HG03045 (cell line): Measurements from ENCODE around the gene CMKLR1.

Experiments used
- ATAC-seq: cut with Tn5 transposase; IDR thresholded peaks from one replicate; pipeline ENCODE4 v1.9.1; 2021; ENCODE audit warnings: mild to moderate bottlenecking, moderate library complexity; ENCODE audit not compliant: unreplicated experiment

Gene CMKLR1, protein sequence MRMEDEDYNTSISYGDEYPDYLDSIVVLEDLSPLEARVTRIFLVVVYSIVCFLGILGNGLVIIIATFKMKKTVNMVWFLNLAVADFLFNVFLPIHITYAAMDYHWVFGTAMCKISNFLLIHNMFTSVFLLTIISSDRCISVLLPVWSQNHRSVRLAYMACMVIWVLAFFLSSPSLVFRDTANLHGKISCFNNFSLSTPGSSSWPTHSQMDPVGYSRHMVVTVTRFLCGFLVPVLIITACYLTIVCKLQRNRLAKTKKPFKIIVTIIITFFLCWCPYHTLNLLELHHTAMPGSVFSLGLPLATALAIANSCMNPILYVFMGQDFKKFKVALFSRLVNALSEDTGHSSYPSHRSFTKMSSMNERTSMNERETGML

DNA sequence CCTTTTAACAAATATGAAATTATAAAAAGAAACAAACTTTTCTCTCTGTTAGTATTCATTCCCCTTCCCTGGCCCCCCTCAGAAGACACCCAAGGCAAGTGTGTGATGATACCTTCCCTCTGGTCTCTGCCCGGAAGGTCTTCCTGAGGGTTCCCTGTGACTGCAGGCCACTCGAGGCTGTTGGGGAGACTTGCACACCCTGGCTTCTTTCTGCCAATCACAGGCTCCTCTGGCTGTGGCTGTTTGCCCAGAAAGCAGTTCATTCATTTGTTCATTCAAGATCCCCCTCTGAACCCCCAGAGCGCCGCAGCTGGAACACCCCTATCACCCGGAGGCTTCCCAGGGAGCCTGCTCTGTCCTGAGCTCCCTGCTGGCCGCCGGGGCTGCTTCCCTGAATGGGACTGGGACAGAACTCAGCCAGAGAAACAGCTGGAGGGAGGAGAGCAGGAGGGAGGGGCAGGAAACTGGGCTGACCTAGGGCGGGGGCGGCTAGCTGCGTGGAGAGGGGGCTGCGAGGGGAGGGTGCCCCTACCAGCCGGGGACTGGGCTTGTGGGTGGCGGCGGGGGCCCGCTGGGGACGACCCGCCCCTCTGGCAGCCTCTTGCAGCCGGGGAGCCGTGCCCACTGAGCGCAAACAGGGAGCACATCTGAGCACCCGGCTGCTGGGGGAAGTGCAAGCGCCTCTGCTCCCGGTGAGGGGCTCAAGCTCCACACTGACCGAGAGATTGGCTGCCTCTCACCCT lies at the start of gene CMKLR1:
CMKLR1 (minus strand) TSS at position 397 of the 743 bp plus-strand sequence. CDS start 45,720 bp downstream, outside the sequence.
- ATAC-seq, result no peak

DNA sequence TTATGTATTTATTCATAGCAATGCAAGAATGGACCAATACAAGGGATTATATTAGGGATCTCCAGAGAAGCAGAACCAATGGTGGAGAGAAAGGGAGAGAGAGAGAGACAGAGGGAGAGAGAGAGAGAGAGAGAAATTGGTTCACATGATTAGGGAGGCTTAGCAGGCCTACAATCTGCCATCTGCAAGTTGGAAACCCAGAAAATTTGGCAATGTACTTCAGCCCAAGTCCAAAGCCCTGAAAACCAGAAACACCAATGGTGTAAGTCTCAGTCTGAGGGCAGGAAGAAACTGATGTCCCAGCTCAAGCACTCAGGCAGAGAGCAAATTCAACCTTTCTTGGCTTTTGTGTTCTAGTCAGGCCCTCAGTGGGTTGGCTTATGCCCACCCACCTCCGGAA lies 48.7 kb upstream of the CMKLR1 start:
- ATAC-seq, result no peak

DNA sequence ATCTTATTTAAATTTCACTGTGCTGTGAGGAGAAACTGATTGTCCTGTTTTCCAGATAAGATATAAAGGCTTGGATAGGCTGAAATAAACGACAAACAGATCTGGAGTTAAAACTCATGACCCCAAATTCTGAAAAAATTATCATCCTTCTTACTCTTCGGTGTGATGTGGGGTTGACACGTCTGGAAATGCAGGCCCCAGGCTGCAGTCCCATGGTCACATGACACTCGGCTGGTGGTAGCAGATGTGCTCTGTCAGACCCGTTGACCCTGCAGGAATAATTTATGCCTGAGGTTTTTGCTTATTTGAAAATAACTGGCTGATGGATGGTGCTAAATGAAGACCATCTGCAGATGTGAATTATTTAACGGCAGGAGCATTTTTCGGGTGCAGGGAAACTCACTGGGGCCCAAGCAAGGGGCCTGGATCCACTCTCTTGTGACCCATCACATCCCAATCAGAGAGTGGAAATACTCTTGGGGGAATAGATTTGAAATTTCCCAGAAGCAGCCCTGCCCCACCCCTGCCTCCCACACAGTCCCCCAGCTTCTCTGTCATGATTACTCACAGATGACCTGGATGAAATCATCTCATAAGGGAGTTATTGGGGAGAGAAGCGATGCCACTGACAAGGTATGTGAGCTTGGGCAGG lies 47.7 kb upstream of the CMKLR1 start:
- ATAC-seq, result no peak

DNA sequence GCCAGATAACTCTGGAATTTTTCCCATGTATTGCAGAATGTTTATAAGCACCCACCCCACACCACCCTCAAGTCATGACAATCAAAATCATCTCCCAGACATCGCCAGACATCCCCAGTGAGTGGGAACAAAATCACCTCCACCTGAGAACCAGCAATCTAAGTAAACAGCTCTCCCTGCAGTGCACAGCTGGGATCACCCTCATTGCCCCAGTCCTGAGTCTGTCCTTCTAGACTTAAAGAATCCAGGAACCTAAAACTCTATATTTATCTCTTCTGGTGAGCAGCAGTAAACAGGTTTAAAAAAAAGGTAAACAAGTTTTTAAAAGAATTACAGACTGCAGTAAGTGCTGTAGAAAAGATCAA lies 43.3 kb upstream of the CMKLR1 start:
- ATAC-seq, result no peak

DNA sequence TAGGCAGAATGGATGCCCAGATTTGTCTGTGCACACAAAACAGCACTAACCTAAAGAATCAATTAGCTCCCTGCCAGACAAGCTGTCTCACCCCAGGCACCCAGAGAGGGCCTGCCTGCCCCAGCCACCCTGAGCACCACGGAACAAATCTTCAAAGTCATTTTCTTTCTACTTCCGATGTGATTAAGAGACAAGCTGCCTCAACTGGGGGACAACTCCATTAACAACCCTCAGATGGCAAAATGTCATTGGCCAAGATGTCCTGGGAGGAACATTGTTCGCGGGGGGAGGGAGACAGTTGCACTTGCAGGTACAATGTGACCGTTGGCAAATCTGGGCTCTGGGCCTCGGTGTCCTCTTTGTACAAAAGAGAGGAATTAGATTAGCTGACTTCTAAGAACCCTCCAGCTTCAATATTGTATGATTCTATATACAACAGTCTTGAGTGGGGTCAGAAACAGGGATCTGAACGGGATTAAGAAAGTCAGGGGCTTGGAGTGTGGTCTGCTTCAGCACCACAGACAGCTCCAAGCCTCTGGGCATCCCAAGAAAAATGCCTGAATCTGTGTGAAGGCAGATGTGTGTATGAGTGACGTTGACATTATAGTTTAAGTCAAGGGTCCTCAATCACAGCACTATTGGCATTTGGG lies 42.8 kb upstream of the CMKLR1 start:
- no peak for ATAC-seq

DNA sequence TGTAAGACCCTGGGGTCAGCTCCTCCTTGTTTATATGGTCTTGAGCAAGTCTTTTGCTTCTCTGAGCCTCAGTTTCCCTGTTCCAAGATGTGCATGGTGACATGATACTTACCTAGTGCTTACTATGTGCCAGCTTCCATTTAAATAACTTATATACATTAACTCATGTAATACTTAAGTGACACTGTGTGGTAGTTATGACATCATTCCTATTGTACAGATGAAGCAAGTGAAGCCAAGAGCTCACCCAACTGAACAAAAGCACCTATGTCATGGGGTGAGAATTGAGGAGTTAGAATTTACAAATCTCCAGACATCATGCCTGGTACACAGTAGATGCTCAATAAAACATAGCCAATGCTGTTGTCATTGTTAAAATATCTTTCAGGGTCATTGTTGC lies 41.3 kb upstream of the CMKLR1 start:
- ATAC-seq, result no peak

DNA sequence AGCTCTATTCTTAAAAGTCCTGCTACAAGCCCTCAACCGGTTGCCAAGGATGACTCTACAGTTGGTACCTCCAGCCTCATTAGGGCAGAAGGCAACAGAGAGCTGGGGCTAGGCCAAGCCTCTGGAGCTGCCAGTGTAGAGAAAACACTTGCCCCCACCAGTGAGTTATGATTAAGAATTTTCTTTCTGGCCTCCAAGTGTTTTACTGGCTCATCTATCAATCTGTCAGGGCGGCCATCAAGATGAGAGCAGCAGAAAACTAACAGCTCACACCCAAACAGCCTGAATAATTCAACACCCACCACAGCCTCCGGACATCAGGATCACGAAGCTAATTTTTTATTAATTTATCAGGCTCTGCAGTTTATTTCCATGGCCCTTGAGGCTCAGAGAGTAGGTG lies 40.7 kb upstream of the CMKLR1 start:
- no peak for ATAC-seq

DNA sequence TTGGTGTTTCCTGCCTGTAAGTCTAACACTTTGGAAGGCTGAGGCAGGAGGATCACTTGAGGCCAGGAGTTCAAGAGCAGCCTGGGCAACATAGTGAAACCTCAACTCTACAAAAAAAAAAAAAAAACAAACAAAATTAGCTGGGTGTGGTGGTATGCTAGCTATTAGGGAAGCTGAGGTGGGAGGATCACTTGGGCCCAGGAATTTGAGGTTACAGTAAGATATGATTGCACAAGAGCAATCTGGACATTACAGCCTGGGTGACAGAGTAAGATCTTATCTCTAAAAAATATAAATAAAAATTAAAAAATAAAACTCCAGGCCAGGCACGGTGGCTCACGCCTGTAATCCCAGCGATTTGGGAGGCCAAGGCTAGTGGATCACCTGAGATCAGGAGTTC lies 39.8 kb upstream of the CMKLR1 start:
- ATAC-seq, result no peak

DNA sequence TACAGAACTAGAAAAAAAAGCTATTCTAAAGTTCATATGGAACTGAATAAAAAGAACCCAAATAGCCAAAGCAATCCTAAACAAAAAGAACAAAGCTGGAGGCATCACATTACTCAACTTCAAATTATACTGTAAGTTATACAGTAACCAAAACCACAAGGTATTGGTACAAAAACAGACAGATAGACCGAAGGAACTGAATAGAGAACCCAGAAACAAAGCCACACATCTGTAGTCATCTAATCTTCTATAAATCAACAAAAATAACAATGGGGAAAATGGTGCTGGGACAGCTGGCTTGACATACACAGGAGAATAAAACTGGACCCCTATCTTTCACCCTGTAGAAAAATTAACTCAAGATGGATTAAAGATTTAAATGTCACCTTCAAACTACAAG lies 38.1 kb upstream of the CMKLR1 start:
- no peak for ATAC-seq

DNA sequence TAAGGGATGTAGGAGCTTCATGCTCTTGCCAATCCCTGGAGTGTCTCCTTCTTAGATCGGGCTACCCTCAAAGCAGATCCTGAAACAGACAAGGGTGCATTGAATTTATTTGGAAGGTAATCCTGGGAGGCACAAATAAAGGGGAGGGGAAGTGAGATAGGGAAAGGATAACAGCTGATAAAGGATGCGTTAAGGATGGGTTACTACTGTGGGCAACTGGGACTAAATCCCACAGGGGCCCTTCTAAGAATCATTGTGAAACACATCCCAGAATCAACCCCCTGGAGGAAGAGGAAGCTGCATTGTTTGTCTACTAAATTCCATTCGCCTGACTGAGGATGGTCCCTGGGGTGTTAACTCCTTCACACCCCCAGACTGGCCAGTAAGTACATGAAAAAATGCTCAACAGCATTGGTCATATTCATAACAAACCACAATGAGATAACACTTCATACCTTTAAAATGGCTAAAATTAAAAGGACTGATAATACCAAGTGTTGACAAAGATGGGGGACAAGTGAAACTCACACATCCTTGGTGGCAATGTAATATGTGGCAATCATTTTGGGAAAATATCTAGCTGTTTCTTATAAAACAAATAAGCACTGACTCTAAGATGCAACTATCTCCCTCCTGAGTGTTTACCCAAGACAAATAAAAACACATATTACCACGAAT lies 37.0 kb upstream of the CMKLR1 start:
- ATAC-seq, result no peak

DNA sequence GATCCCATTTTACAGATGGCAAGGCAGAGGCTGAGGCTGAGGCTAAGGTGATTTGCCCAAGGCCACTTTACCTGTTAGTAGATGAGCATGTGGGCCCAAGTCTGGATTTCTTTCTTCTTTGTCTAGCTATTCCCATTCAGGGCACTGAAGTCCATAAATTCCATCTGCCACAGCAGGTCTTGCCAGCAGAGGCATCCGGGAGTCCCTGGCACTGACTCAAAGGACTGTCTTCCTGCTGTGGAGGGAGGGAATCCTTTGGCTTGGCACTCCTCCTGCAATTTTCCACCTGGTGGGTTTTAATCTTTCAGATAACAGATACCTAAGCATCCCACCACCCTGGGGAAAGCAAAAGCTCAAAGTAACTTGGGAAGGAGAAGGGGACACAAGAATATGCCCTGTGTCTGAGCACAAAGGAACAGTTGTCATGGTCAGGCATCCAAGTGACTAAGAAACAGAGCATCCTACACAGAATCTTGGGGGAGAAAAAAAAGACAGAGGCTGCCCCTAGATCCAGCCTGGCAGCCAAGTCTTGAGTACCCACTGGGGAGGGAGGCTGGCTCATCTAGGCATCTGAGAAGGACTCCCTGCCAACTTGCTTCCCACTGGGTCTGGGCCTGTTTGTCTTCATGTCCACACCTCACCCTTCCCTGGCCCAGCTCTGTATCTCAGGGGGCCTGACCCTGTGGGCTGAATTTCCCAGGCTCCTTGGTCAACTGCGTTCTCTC lies 35.6 kb upstream of the CMKLR1 start:
- ATAC-seq, result no peak

DNA sequence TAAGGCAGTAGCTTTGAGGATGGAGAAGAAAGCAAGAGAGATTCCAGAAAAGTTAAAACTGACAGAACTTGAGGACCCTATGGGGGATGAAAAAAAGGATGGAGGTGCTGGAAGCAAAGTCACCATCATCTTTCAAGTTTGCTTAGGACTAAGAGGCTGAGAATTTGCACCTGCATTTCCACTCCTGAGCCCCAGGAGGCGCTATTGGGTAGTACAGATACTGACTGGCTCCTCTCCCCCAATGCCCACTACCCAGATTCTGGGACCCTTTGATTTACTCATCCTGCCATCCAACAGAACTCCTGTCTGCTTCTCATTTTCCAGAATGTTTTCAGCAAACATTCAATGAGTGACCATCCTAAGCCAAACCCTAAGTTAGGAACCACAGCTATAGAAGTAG lies 34.0 kb upstream of the CMKLR1 start:
- ATAC-seq, result no peak

DNA sequence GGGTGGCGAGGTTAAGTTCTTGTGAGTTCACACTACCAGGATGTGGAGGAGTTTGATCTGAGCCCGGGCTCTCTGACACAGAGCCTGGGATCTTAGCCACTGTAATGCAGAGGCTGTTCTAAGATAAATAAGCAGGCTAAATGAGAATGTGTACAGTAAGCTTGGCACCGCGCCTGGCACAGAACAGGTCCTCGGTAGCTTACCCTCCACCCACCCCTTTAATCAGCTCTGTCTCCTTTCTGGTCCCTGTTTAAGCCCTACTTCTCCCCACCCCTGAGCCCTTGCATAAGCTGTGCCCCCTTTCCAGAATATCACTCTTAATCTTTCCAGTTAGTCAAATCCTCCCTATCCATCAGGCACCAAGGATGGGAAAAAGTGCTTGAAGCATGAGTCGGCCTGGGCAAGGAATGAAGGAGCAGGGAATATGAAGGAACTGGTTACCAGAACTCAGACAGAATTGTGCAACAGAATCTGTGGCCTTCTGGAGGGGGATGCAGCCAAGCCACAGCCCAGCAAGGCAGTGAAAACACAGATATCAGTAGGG lies 32.8 kb upstream of the CMKLR1 start:
- ATAC-seq, result no peak

DNA sequence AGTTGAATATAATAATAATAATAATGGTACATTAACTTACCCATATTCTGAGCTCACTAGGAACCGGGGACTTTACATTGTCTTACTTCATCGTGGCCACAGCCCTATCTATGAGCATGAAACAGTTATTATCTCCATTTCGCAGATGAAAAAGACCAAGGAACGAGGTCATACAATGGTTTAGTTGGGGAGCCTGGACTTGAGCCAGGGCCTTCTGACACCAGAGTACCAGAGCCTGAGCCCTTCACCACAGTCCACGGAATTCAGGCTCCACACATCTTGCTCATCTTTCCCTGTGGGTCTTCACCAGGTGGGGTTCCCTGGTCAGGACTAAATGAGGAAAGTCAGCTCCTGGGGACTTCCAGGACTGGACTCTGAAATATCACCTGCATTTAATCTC lies 31.3 kb upstream of the CMKLR1 start:
- no peak for ATAC-seq

DNA sequence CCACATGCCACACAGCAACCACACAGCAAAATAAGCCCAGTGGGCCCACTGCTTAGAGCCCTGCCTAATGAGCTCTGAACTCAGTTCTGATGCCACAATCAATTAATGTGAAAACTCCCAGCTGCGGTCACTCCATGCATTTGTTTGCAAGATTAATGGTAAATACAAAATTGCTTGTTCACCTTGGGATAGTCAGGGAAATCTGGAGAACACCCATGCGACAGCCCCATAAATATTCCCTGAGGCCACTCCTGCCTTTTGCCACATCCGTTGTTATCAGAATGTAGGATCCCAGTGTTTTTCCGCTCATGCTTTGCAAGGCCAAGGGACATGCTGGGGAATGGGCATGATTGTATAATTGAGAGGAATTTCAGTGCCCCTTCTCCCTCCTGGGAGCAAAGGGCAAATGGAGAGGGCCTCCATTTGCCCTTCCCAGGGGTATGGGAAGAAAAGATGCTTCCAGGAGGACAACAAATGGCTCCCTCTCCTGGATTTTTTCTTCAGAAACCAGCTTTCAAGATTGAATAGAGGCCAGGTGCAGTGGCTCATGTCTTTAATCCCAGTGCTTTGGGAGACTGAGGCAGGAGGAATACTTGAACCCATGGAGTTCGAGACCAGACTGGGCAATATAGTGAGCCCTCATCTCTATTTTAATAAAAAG lies 30.8 kb upstream of the CMKLR1 start:
- no peak for ATAC-seq

DNA sequence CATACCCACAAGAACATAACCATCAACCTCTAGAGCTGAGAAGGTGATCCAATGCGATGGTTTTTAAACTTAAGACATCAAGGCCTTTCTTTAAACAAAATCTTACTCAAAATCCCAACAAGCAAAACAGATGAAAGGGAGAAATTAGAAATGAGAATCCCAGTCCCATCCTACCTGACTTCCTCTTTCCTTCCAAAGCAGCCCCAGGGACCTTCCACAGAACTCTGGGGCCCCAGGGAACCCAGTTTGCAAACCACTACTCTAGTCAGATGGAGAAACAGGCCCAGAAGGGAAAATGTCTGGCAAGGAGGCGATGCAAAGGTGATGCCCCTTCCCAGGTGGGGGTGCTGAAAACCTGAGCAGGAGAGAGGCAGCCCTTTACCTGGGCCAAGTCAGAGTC lies 29.0 kb upstream of the CMKLR1 start:
- no peak for ATAC-seq

DNA sequence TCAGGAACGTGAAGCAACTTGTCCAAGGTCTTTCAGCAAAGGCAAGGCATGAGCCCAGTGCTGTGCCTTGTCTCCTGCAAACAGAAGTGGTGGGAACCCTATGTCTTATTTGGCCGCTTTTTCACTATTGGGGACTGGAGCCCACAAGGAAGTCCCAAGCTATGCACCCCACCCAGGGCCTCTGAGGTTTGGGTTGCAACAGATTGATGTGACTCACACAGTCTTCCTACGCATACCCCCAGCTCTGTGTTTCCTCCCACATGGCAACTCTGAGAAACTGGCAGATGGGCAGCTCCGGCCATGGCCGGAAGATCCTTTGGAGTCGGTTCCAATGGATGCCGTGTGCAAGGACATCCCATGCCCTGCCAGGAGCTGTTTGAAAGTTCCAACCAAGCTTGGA lies 28.3 kb upstream of the CMKLR1 start:
- ATAC-seq, result no peak

DNA sequence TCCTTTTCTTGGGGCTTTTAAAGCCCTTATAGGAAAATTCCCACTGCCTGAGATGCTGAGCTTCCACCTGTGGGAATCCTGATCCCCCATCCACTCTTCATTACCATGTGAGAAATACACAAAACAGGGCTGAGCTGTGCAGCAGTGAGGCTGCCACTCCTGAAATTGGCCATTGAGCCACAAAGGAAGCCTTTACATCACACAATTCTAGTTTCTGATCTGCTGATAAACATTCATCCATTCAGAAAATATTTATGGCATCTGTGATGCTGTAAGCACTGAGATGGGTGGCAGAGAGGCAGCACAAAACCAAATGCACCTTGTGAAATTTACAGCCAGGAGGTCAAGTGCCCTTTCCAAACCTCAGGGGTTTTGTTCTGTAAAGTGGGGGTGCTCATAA lies 26.2 kb upstream of the CMKLR1 start:
- no peak for ATAC-seq

DNA sequence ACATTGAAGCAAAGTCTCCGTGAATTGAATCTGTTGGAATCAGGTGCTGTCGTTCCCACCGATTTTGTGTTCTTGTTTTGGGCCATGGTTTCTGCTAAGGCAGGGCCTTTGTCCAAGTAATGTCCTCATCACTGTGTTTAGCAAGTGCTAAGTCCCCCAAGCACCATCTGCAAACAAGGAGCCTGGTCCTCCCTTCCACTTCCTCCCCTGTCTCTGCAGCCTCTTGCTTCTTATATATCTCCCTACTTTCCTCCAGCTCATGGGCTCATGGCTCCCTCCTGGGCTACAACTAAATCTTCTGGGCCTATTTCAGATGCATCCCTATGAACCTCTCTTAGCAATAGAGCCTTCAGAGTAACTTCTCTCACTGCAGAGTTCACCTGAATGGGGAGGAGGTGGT lies 25.8 kb upstream of the CMKLR1 start:
- no peak for ATAC-seq

DNA sequence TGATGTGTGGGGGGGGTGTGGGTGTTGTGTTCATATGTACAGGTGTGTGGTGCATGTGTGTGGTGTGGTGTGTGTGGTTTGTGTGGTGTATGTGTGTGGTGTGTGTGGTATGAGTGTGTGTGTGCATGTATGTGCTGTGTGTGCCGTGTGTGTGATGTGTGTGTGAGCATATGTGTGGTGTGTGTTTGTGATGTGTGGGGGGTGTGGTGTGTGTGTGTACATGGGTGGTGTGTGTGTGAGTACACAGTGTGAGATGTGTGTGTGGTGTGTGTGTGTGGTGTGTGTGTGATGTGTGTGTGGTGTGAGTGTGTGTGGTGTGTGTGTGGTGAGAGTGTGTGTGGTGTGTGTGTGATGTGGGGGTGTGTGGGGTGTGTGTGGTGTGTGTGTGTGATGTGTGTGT lies 24.5 kb upstream of the CMKLR1 start:
- no peak for ATAC-seq
